Vagina (tissue), 2 donors: ENCODE measurements around the gene CORO6.

ENCODE experiments used
- POLR2A ChIP-seq, 2 donors: fragments of 450-650 bp; IDR thresholded peaks; one replicate each; pipeline ENCODE4 v1.6.1; 2017; ENCODE audit warnings: antibody characterized with exemption in 2 of 2, mild to moderate bottlenecking in 2 of 2, moderate library complexity in 2 of 2
- POLR2AphosphoS5 ChIP-seq, 2 donors: sonication (generic); formaldehyde crosslinking; IDR thresholded peaks; one replicate each; pipeline ENCODE4 v1.9.0; 2017; ENCODE audit warnings: antibody characterized with exemption in 2 of 2, mild to moderate bottlenecking in 2 of 2, low read depth in 1 of 2; ENCODE audit not compliant: insufficient read depth in 1 of 2
- TF ChIP-seq, protein P1 (sequence below), 3 experiments: fragments of 450-650 bp in 2 of 3; fragments of 200-600 bp in 1 of 3; sonication (generic) in 1 of 3; IDR thresholded peaks; one replicate each; pipeline ENCODE4 v1.5.1; 2017 to 2019; ENCODE audit warnings: antibody characterized with exemption in 3 of 3, mild to moderate bottlenecking in 2 of 3, moderate library complexity in 2 of 3

DNA sequence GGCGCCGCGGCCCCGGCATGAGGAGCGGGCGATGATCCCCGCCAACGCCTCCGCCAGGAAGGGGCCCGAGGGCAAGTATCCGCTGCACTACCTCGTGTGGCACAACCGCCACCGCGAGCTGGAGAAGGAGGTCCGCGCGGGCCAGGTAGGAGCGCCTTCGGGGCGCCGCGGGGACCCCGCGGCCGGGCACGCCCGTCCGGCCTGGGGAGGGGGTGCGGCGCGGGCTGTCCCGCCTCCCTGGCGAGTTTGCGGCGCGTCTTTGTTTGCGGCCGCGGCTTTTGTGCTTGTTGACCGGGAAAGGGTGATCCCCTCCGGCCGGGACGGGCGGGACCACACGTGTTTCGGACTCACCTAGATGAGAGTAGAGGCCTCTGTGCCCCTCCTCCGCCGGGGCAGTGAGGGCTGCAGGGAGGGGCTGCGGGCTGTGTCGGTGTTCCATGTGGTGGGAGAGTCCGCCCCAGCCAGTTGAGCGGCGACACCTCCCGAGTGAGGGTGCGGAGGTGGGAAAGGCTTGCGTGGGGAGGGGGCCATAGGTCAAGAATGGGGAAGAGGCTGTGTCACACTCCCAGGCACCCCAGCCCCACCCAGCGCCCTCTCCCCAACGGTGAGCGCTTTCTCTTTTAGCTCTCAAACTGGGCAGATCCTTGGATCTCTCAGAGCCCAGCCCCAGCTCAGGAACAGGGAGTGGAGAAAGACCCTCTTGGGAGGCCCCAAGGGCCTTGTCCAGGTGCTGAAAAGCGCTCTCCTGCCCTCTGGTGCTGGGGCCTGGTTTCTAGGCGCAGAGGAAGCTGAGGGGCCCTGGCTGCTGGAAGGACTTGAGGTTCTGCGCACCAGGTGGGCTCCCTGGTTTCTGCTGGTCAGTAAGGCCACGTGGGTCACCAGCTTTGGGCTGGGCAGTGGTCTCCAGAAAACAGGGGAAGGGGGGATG is 28.9 kb downstream of the CORO6 start:
- TF ChIP-seq, protein P1, sequence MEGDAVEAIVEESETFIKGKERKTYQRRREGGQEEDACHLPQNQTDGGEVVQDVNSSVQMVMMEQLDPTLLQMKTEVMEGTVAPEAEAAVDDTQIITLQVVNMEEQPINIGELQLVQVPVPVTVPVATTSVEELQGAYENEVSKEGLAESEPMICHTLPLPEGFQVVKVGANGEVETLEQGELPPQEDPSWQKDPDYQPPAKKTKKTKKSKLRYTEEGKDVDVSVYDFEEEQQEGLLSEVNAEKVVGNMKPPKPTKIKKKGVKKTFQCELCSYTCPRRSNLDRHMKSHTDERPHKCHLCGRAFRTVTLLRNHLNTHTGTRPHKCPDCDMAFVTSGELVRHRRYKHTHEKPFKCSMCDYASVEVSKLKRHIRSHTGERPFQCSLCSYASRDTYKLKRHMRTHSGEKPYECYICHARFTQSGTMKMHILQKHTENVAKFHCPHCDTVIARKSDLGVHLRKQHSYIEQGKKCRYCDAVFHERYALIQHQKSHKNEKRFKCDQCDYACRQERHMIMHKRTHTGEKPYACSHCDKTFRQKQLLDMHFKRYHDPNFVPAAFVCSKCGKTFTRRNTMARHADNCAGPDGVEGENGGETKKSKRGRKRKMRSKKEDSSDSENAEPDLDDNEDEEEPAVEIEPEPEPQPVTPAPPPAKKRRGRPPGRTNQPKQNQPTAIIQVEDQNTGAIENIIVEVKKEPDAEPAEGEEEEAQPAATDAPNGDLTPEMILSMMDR (IDR thresholded peaks at IDR 0.05), result no peak
- no peak for TF ChIP-seq POLR2AphosphoS5 (IDR thresholded peaks at IDR 0.05; ENCODE audit: insufficient read depth in 1 of 2, low read depth in 1 of 2)
- TF ChIP-seq POLR2A (IDR thresholded peaks at IDR 0.05), result no peak
